Panc1 (cell line): ENCODE data around the gene PRODH2.

Experiments
- CTCF ChIP-seq: fragments of 450-650 bp; IDR thresholded peaks from 2 replicates; pipeline ENCODE4 v1.5.1; 2017; ENCODE audit warnings: mild to moderate bottlenecking
- POLR2AphosphoS5 ChIP-seq: IDR thresholded peaks from 2 replicates; pipeline ENCODE4 v1.6.1; 2012; ENCODE audit warnings: mild to moderate bottlenecking, low read depth, low read length, moderate library complexity
- REST ChIP-seq, 2 experiments: IDR thresholded peaks; 2 replicates each; pipeline ENCODE4 v1.6.1; 2011 to 2012; ENCODE audit warnings: low read depth in 2 of 2, control low read depth in 1 of 2, low read length in 1 of 2, mild to moderate bottlenecking in 1 of 2, moderate library complexity in 1 of 2; ENCODE audit not compliant: insufficient read depth in 1 of 2
- SIN3A ChIP-seq: IDR thresholded peaks from 2 replicates; pipeline ENCODE4 v1.6.1; 2012; ENCODE audit warnings: low read depth, mild to moderate bottlenecking, low read length, moderate library complexity, borderline replicate concordance; ENCODE audit not compliant: insufficient read depth
- TCF7L2 ChIP-seq: IDR thresholded peaks from 2 replicates; pipeline ENCODE4 v1.6.1; 2011; ENCODE audit warnings: mild to moderate bottlenecking, low read depth, low read length, inconsistent platforms

- no peak for TF ChIP-seq POLR2AphosphoS5
- TF ChIP-seq CTCF = no peak
- TF ChIP-seq SIN3A = no peak
- no peak for TF ChIP-seq REST (IDR thresholded peaks at IDR 0.05; ENCODE audit: insufficient read depth in 1 of 2, low read depth in 2 of 2, low read length in 1 of 2)
- no peak for TF ChIP-seq TCF7L2
Measured at GRCh38 chr19:35786299-35787160, 26.1 kb downstream of the PRODH2 start.
